ENCODE data around the gene AHRR.

DNA sequence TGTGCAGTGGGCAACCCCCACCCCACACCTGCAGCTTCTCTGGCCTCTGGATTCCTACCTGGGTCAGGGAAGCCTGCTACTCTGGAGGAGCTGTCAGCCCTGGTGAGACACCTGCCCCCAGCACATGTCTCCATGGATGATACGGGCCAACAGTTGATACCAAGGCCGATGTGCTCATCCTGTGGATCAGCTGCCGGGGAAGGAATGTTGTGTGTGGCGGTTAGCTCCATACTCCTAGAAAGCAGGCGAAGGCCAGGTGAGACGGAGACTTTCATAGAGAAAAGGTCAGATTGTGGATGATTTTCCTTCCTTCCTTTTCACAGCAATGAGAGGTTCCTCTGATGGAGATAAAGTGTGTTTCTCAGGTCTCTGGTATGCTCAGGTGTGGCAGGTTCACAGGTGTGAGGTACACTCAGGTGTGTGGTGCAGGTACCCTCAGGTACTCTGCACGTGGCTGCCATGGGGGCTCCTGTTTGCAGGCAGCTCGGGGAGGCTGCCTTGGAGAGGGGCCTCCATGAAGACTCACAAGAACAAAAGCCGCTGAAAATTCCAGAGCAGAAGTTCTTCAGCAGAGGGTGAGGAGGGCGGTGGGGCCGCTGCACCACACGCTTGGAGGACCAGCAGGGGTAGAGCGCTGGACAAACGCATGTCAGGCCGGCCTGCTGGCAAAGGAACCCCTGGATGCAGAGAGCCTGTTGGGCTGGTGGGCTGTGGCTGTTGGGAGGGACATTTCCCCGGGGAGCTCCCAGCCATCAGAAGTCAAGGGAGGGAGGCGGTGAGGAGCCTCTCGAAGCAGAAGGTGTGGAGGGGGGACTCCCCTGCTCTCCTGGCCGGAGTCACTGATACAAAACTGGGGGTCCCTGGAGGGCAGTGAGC lies 5.1 kb upstream of the AHRR start:
- TF ChIP-seq NFRKB (IDR thresholded peaks at IDR 0.05): no peak
- TF ChIP-seq ZNF384 (IDR thresholded peaks at IDR 0.05): no peak
- TF ChIP-seq SP1 (IDR thresholded peaks at IDR 0.05): no peak
- TF ChIP-seq BHLHE40 (IDR thresholded peaks at IDR 0.05; ENCODE audit: borderline replicate concordance): no peak
- no peak for TF ChIP-seq FOXK2 (IDR thresholded peaks at IDR 0.05)
- TF ChIP-seq ELF4 (IDR thresholded peaks at IDR 0.05): no peak
- TF ChIP-seq FOXM1 (IDR thresholded peaks at IDR 0.05; ENCODE audit: borderline replicate concordance): no peak
- no peak for TF ChIP-seq SUZ12 (IDR thresholded peaks at IDR 0.05)
- no peak for TF ChIP-seq ARNT (IDR thresholded peaks at IDR 0.05)
- no peak for TF ChIP-seq L3MBTL2 (conservative IDR thresholded peaks at IDR 0.05)
- no peak for TF ChIP-seq CTBP1 (IDR thresholded peaks at IDR 0.05; ENCODE audit: borderline replicate concordance)
